Measurements from ENCODE around the gene FMNL3.
"Not testable (repeated sequence)": the region's sequence is repeated elsewhere in the genome, so short reads cannot be mapped to it uniquely, and the experiment has no call there.

The FMNL3 gene

GRCh38 chr12:49713952-49714351 lies 6.7 kb upstream of the FMNL3 start:
- DNase-seq (ENCODE audit: low read depth in 2 of 2, low spot score in 1 of 2) = not testable (repeated sequence)

GRCh38 chr12:49708851-49709250 lies 1.6 kb upstream of the FMNL3 start:
- no peak for DNase-seq (ENCODE audit: low read depth in 2 of 2, low spot score in 1 of 2)

- DNase-seq (ENCODE audit: low read depth in 2 of 2, low spot score in 1 of 2) = no peak
These were observed 575 bp upstream of the FMNL3 start for GRCh38 chr12:49707812-49708147.

- DNase-seq (ENCODE audit: low read depth in 2 of 2, low spot score in 1 of 2) = no peak
These were observed 666 bp downstream of the FMNL3 start for GRCh38 chr12:49706351-49707127.

- DNase-seq (ENCODE audit: low read depth in 2 of 2, low spot score in 1 of 2) = no peak
These were observed 1.6 kb downstream of the FMNL3 start for GRCh38 chr12:49705479-49706134.

GRCh38 chr12:49703647-49704137 lies 3.5 kb downstream of the FMNL3 start:
- no peak for DNase-seq (ENCODE audit: low read depth in 2 of 2, low spot score in 1 of 2)

- DNase-seq (ENCODE audit: low read depth in 2 of 2, low spot score in 1 of 2) = no peak
These were observed 4.5 kb downstream of the FMNL3 start for GRCh38 chr12:49702676-49703215.

GRCh38 chr12:49702009-49702408 lies 5.2 kb downstream of the FMNL3 start:
- no peak for DNase-seq (ENCODE audit: low read depth in 2 of 2, low spot score in 1 of 2)

GRCh38 chr12:49698619-49699545 lies 8.3 kb downstream of the FMNL3 start:
- DNase-seq (ENCODE audit: low read depth in 2 of 2, low spot score in 1 of 2) = no peak

- DNase-seq (ENCODE audit: low read depth in 2 of 2, low spot score in 1 of 2) = no peak
These were observed 9.4 kb downstream of the FMNL3 start for GRCh38 chr12:49697808-49698207.

GRCh38 chr12:49696723-49697122 lies 10.5 kb downstream of the FMNL3 start:
- no peak for DNase-seq (ENCODE audit: low read depth in 2 of 2, low spot score in 1 of 2)

- DNase-seq (ENCODE audit: low read depth in 2 of 2, low spot score in 1 of 2) = no peak
These were observed 13.2 kb downstream of the FMNL3 start for GRCh38 chr12:49693931-49694444.

- no peak for DNase-seq (ENCODE audit: low read depth in 2 of 2, low spot score in 1 of 2)
These were observed 14.4 kb downstream of the FMNL3 start for GRCh38 chr12:49692851-49693250.

- no peak for DNase-seq (ENCODE audit: low read depth in 2 of 2, low spot score in 1 of 2)
These were observed 17.4 kb downstream of the FMNL3 start for GRCh38 chr12:49689785-49690184.

- DNase-seq (ENCODE audit: low read depth in 2 of 2, low spot score in 1 of 2) = no peak
These were observed 18.0 kb downstream of the FMNL3 start for GRCh38 chr12:49689237-49689636.

- DNase-seq (ENCODE audit: low read depth in 2 of 2, low spot score in 1 of 2) = no peak
These were observed 19.3 kb downstream of the FMNL3 start for GRCh38 chr12:49687941-49688340.

GRCh38 chr12:49684310-49684854 lies 22.8 kb downstream of the FMNL3 start:
- no peak for DNase-seq (ENCODE audit: low read depth in 2 of 2, low spot score in 1 of 2)

GRCh38 chr12:49683599-49684309 lies 23.5 kb downstream of the FMNL3 start:
- DNase-seq (ENCODE audit: low read depth in 2 of 2, low spot score in 1 of 2) = no peak

- DNase-seq (ENCODE audit: low read depth in 2 of 2, low spot score in 1 of 2) = no peak
These were observed 27.1 kb downstream of the FMNL3 start for GRCh38 chr12:49680075-49680474.

- no peak for DNase-seq (ENCODE audit: low read depth in 2 of 2, low spot score in 1 of 2)
These were observed 28.5 kb downstream of the FMNL3 start for GRCh38 chr12:49678711-49679110.

All from stimulated activated CD8-positive, alpha-beta memory T cell treated with anti-CD3 and anti-CD28 coated beads, Interleukin-4, amount 100 ng/mL, for 1 hour (primary cell).